HL-60 (cell line): ENCODE data around the gene ARSJ.

Experiments
- CTCF ChIP-seq: IDR thresholded peaks from one replicate; pipeline ENCODE4 v1.5.1; 2011; ENCODE audit warnings: low read length, control low read depth, inconsistent platforms; ENCODE audit not compliant: insufficient read depth
- POLR2AphosphoS5 ChIP-seq: IDR thresholded peaks from 2 replicates; pipeline ENCODE4 v1.6.1; 2012; ENCODE audit warnings: low read depth

GRCh38 chr4:113969709-113970334 is 9.6 kb downstream of the ARSJ start:
- TF ChIP-seq CTCF: no peak
- no peak for TF ChIP-seq POLR2AphosphoS5
